Osteoblast (primary cell): ENCODE measurements around the gene GUCA2A. TPM values are rescaled to one million over a fixed set of nuclear protein-coding genes. Genes with fewer than 3 reads are reported as not detected.

Experiments
- DNase-seq: peaks from one replicate; pipeline ENCODE4 v3.0.0; 2011; ENCODE audit warnings: low spot score, mixed read lengths; ENCODE audit not compliant: insufficient read length; ENCODE audit errors: missing footprints
- H2AFZ ChIP-seq: 2 replicates; pipeline ENCODE4 v1.6.0; 2011; ENCODE audit warnings: mild to moderate bottlenecking, low read length
- H3K27ac ChIP-seq: 2 replicates; pipeline ENCODE4 v1.5.1; 2011; ENCODE audit warnings: mild to moderate bottlenecking, low read depth, low read length, moderate library complexity
- H3K27me3 ChIP-seq: 2 replicates; pipeline ENCODE4 v1.6.0; 2012; ENCODE audit warnings: mild to moderate bottlenecking, control low read depth, inconsistent platforms, low read length, moderate library complexity; ENCODE audit not compliant: insufficient read depth
- H3K36me3 ChIP-seq: 2 replicates; pipeline ENCODE4 v1.5.1; 2011; ENCODE audit warnings: mild to moderate bottlenecking, low read length, control low read depth, moderate library complexity; ENCODE audit not compliant: insufficient read depth
- H3K4me1 ChIP-seq: 2 replicates; pipeline ENCODE4 v1.5.1; 2011; ENCODE audit warnings: mild to moderate bottlenecking, low read length, control low read depth, moderate library complexity; ENCODE audit not compliant: insufficient read depth
- H3K4me2 ChIP-seq: 2 replicates; pipeline ENCODE4 v1.6.0; 2011; ENCODE audit warnings: mild to moderate bottlenecking, low read length; ENCODE audit not compliant: insufficient read depth
- H3K4me3 ChIP-seq: fragments of 200-600 bp; sonication (generic); 3 replicates; pipeline ENCODE4 v1.5.1; 2012; ENCODE audit warnings: mild to moderate bottlenecking, low read length, inconsistent platforms; ENCODE audit not compliant: insufficient read depth
- H3K79me2 ChIP-seq: 2 replicates; pipeline ENCODE4 v1.6.0; 2012; ENCODE audit warnings: mild to moderate bottlenecking, low read length, control low read depth, inconsistent platforms; ENCODE audit not compliant: insufficient read depth
- H3K9me3 ChIP-seq: 2 replicates; pipeline ENCODE4 v1.5.1; 2011; ENCODE audit warnings: low read depth, low read length, control low read depth
- H4K20me1 ChIP-seq: 2 replicates; pipeline ENCODE4 v1.6.0; 2012; ENCODE audit warnings: mild to moderate bottlenecking, low read length, control low read depth; ENCODE audit not compliant: insufficient read depth
- CTCF ChIP-seq: IDR thresholded peaks from 2 replicates; pipeline ENCODE4 v1.5.1; 2011; ENCODE audit warnings: mild to moderate bottlenecking, low read depth, low read length, moderate library complexity; ENCODE audit errors: extremely low read depth
- total RNA-seq: library from RNA; depleted of rRNA; stranded (reverse); fragments of >200 nt; gene quantifications from 2 replicates; pipeline ENCODE4 v1.2.3, GENCODE V29; 2012

Gene GUCA2A
- total RNA-seq, 1 donor = not detected

DNA sequence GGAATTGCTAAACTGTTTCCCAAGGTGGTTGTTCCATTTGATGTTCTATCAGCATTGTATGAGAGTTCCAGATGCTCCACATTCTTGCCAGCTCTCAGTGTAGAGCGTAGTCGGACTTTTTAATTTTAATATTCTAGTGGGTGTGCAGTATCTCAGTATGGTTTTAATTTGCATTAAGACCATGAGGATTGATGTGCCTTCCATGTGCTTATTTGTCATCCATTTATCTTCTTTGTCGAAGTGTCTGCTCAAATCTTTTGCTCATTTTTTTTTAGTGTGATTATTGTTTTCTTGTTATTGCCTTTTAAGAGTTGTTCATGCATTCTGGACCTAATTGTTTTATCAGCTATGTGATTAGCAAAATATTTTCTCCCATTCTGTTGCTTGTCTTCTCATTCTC lies 25.1 kb downstream of the GUCA2A start:
- H3K79me2 ChIP-seq = no peaks in the 10 kb centered on the region
- H2AFZ ChIP-seq = no peak overlapping the region
- no peak for TF ChIP-seq CTCF
- H3K36me3 ChIP-seq = no peaks in the 10 kb centered on the region
- no peaks in the 10 kb centered on the region for H3K4me1 ChIP-seq
- no peak for DNase-seq
- no peak overlapping the region for H3K4me2 ChIP-seq
- no peak overlapping the region for H3K4me3 ChIP-seq
- H3K27ac ChIP-seq = no peak overlapping the region
- no peaks in the 10 kb centered on the region for H3K9me3 ChIP-seq
- peaks cover 19% of the 10 kb centered on the region for H3K27me3 ChIP-seq
- no peaks in the 10 kb centered on the region for H4K20me1 ChIP-seq

GRCh38 chr1:42138586-42138985 lies 26.0 kb downstream of the GUCA2A start:
- H3K79me2 ChIP-seq = no peaks in the 10 kb centered on the region
- no peak overlapping the region for H3K4me2 ChIP-seq
- no peak overlapping the region for H3K4me3 ChIP-seq
- H4K20me1 ChIP-seq = no peaks in the 10 kb centered on the region
- TF ChIP-seq CTCF = no peak
- H3K9me3 ChIP-seq = no peaks in the 10 kb centered on the region
- no peaks in the 10 kb centered on the region for H3K4me1 ChIP-seq
- DNase-seq = no peak
- no peak overlapping the region for H3K27ac ChIP-seq
- H3K27me3 ChIP-seq = peaks cover 14% of the 10 kb centered on the region
- H3K36me3 ChIP-seq = no peaks in the 10 kb centered on the region
- no peak overlapping the region for H2AFZ ChIP-seq

DNA sequence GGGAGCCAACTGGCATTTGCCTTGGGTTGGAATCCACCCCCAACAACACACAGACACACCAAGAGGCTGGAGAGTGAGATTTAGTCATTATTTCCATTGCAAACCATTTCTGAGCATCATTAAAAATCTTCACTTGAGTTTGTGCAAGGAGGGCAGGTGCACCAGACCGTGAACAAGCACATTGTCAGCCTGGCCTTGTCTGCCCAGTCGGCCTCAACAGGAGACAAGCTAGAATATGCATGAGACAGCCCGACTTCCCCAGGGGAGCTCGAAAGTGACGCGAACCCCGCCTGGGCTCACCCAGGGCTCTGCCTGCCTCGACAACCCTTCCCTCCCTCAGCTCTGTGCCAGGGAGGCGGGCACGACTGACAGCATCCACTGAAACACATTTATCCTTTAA lies 26.8 kb downstream of the GUCA2A start:
- Histone ChIP-seq H2AFZ (no peak overlapping the region), H3K4me2 (no peak overlapping the region), H3K27ac (no peak overlapping the region), H3K4me1 (no peaks in the 10 kb centered on the region), H3K36me3 (no peaks in the 10 kb centered on the region), H4K20me1 (no peaks in the 10 kb centered on the region), H3K27me3 (peaks cover 6% of the 10 kb centered on the region), H3K9me3 (no peaks in the 10 kb centered on the region), H3K79me2 (no peaks in the 10 kb centered on the region), H3K4me3 (no peak overlapping the region)
- DNase-seq = no peak
- no peak for TF ChIP-seq CTCF

DNA sequence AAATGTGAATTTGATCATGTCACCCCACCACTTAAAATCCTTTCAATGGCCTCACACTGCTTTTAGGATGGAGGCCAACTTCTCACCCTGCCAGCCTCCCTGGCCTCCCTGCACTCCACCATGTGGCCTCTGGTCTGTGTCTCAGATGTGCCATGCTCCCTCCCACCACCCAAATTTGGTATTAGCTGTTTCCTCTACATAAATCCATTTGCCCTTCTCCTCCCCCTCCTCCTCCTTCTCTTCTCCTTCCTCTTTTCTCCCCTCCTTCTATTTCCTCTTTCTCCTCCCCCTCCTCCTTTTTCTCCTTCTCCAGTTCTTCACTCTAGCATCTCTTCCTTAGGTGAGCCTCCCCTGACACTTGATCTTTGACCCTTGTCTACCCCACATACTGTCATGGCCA lies 28.1 kb downstream of the GUCA2A start:
- TF ChIP-seq CTCF = no peak
- Histone ChIP-seq H4K20me1 (no peaks in the 10 kb centered on the region), H3K79me2 (no peaks in the 10 kb centered on the region), H3K27me3 (peaks cover 5% of the 10 kb centered on the region), H3K4me2 (no peak overlapping the region), H3K4me1 (no peaks in the 10 kb centered on the region), H3K36me3 (no peaks in the 10 kb centered on the region), H3K4me3 (no peak overlapping the region), H2AFZ (no peak overlapping the region), H3K27ac (no peak overlapping the region), H3K9me3 (no peaks in the 10 kb centered on the region)
- no peak for DNase-seq
